Panc1 (cell line): ENCODE data around the gene DST. TPM values are rescaled to one million over a fixed set of nuclear protein-coding genes. Genes with fewer than 3 reads are reported as not detected.

ENCODE experiments used
- ATAC-seq: fragments of 200-7000 bp; cut with Tn5 transposase; 2 replicates; pipeline ENCODE4 v1.9.1; 2020; ENCODE audit warnings: mild to moderate bottlenecking, moderate library complexity
- BruUV-seq: library from RNA; stranded (reverse); fragments of 400-500 nt; replicated peaks from 2 replicates; lab custom pipeline; 2021; lab: Mats Ljungman, UMichigan
- CTCF ChIA-PET: fragments of 300-600 bp; sonication (Branson Sonifier 250); formaldehyde crosslinking; loops from one replicate; lab custom pipeline; 2022; ENCODE audit warnings: antibody characterized with exemption; lab: Charles Lee
- POLR2A ChIA-PET: fragments of 300-600 bp; sonication (Branson Sonifier 250); formaldehyde crosslinking; loops from one replicate; lab custom pipeline; 2022; ENCODE audit warnings: antibody characterized with exemption; lab: Charles Lee
- DNase-seq: peaks from one replicate; pipeline ENCODE4 v3.0.0-alpha.2; 2010; ENCODE audit warnings: low read depth, low spot score
- H3K27ac ChIP-seq: 2 replicates; pipeline ENCODE4 v1.5.1; 2011; ENCODE audit warnings: mild to moderate bottlenecking, low read length, inconsistent platforms
- H3K27me3 ChIP-seq: fragments of 200-500 bp; sonication (Bioruptor generic); 2 replicates; pipeline ENCODE4 v1.6.0; 2014; ENCODE audit warnings: low read length, inconsistent platforms; ENCODE audit not compliant: control insufficient read depth, insufficient read depth
- H3K36me3 ChIP-seq: fragments of 200-500 bp; sonication (Bioruptor generic); 2 replicates; pipeline ENCODE4 v1.5.1; 2014; ENCODE audit warnings: inconsistent platforms, mild to moderate bottlenecking, low read length, moderate library complexity; ENCODE audit not compliant: control insufficient read depth, insufficient read depth
- H3K4me1 ChIP-seq: 2 replicates; pipeline ENCODE4 v1.5.1; 2011; ENCODE audit warnings: inconsistent platforms, mild to moderate bottlenecking, low read length, moderate library complexity; ENCODE audit not compliant: control insufficient read depth, insufficient read depth
- H3K4me3 ChIP-seq, 2 experiments: 2 replicates each; pipeline ENCODE4 v1.5.1; 2011 to 2012; ENCODE audit warnings: low read depth in 2 of 2, low read length in 2 of 2, mild to moderate bottlenecking in 2 of 2, inconsistent platforms in 1 of 2, moderate library complexity in 1 of 2
- H3K9me3 ChIP-seq: fragments of 200-500 bp; sonication (Bioruptor generic); 2 replicates; pipeline ENCODE4 v1.5.1; 2014; ENCODE audit warnings: low read depth, mild to moderate bottlenecking, inconsistent platforms, low read length, moderate library complexity; ENCODE audit not compliant: control insufficient read depth, insufficient read depth
- CTCF ChIP-seq: fragments of 450-650 bp; IDR thresholded peaks from 2 replicates; pipeline ENCODE4 v1.5.1; 2017; ENCODE audit warnings: mild to moderate bottlenecking
- POLR2AphosphoS5 ChIP-seq: IDR thresholded peaks from 2 replicates; pipeline ENCODE4 v1.6.1; 2012; ENCODE audit warnings: mild to moderate bottlenecking, low read depth, low read length, moderate library complexity
- REST ChIP-seq, 2 experiments: IDR thresholded peaks; 2 replicates each; pipeline ENCODE4 v1.6.1; 2011 to 2012; ENCODE audit warnings: low read depth in 2 of 2, control low read depth in 1 of 2, low read length in 1 of 2, mild to moderate bottlenecking in 1 of 2, moderate library complexity in 1 of 2; ENCODE audit not compliant: insufficient read depth in 1 of 2
- SIN3A ChIP-seq: IDR thresholded peaks from 2 replicates; pipeline ENCODE4 v1.6.1; 2012; ENCODE audit warnings: low read depth, mild to moderate bottlenecking, low read length, moderate library complexity, borderline replicate concordance; ENCODE audit not compliant: insufficient read depth
- TCF7L2 ChIP-seq: IDR thresholded peaks from 2 replicates; pipeline ENCODE4 v1.6.1; 2011; ENCODE audit warnings: mild to moderate bottlenecking, low read depth, low read length, inconsistent platforms
- in situ Hi-C: cut with HindIII; loops from 2 replicates; pipeline ENCODE4 v1.10.0; 2016; ENCODE audit warnings: low sequenced_read_pairs, low pct_unique_long_range_greater_than_20kb
- intact Hi-C: fragments of 100-400 bp; cut with micrococcal nuclease; formaldehyde crosslinking; loops from one replicate; pipeline ENCODE4 v1.10.0; 2022; ENCODE audit not compliant: unreplicated experiment
- total RNA-seq: library from RNA; stranded (reverse); gene quantifications from one replicate; pipeline ENCODE4 v1.2.1, GENCODE V29; 2021; ENCODE audit not compliant: unreplicated experiment

Gene DST
- total RNA-seq, 1 experiment from 2014 or later, result 230 TPM

- CTCF ChIA-PET, result no interaction called here
Observed at GRCh38 chr6:56481957-56482356, 160.7 kb downstream of the DST start.

GRCh38 chr6:56480654-56481337 is 161.9 kb downstream of the DST start:
- Histone ChIP-seq H3K36me3 (peaks cover 61% of the 10 kb centered on the region), H3K4me3 (no peak overlapping the region), H3K4me1 (no peaks in the 10 kb centered on the region), H3K27me3 (no peaks in the 10 kb centered on the region), H3K9me3 (no peaks in the 10 kb centered on the region), H3K27ac (no peak overlapping the region)
- in situ Hi-C loops (no loop called here), intact Hi-C loops (no loop called here)
- no TSS peak for BruUV-seq
- ATAC-seq (no peak), DNase-seq (no peak)
- ChIA-PET POLR2A (no interaction called here), CTCF (no interaction called here)
- no peak for TF ChIP-seq SIN3A
- TF ChIP-seq TCF7L2, result no peak
- TF ChIP-seq REST (IDR thresholded peaks at IDR 0.05; ENCODE audit: insufficient read depth in 1 of 2, low read depth in 2 of 2, low read length in 1 of 2), result no peak
- no peak for TF ChIP-seq CTCF
- TF ChIP-seq POLR2AphosphoS5, result no peak

More at GRCh38 chr6:56481957-56482356, 160.7 kb downstream of the DST start:
- DNase-seq, result no peak
- Histone ChIP-seq H3K27ac (no peak overlapping the region), H3K36me3 (peaks cover 57% of the 10 kb centered on the region), H3K4me1 (no peaks in the 10 kb centered on the region), H3K4me3 (no peak overlapping the region), H3K9me3 (no peaks in the 10 kb centered on the region), H3K27me3 (no peaks in the 10 kb centered on the region)
- in situ Hi-C loops, result no loop called here
- no TSS peak for BruUV-seq
- no peak for ATAC-seq
- POLR2A ChIA-PET, result no interaction called here
- intact Hi-C loops, result no loop called here
- no peak for TF ChIP-seq TCF7L2
- no peak for TF ChIP-seq SIN3A
- TF ChIP-seq POLR2AphosphoS5, result no peak
- no peak for TF ChIP-seq CTCF
- TF ChIP-seq REST (IDR thresholded peaks at IDR 0.05; ENCODE audit: insufficient read depth in 1 of 2, low read depth in 2 of 2, low read length in 1 of 2), result no peak
